NOMO-1 treated with DMSO at 0.1 percent for 48 hours (cell line): Measurements from ENCODE around the gene FSHR.

Experiments used
- DNase-seq: peaks from one replicate; lab custom pipeline; 2025; ENCODE audit not compliant: unreplicated experiment; lab: John Stamatoyannopoulos, UW

The FSHR gene, protein sequence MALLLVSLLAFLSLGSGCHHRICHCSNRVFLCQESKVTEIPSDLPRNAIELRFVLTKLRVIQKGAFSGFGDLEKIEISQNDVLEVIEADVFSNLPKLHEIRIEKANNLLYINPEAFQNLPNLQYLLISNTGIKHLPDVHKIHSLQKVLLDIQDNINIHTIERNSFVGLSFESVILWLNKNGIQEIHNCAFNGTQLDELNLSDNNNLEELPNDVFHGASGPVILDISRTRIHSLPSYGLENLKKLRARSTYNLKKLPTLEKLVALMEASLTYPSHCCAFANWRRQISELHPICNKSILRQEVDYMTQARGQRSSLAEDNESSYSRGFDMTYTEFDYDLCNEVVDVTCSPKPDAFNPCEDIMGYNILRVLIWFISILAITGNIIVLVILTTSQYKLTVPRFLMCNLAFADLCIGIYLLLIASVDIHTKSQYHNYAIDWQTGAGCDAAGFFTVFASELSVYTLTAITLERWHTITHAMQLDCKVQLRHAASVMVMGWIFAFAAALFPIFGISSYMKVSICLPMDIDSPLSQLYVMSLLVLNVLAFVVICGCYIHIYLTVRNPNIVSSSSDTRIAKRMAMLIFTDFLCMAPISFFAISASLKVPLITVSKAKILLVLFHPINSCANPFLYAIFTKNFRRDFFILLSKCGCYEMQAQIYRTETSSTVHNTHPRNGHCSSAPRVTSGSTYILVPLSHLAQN

DNA sequence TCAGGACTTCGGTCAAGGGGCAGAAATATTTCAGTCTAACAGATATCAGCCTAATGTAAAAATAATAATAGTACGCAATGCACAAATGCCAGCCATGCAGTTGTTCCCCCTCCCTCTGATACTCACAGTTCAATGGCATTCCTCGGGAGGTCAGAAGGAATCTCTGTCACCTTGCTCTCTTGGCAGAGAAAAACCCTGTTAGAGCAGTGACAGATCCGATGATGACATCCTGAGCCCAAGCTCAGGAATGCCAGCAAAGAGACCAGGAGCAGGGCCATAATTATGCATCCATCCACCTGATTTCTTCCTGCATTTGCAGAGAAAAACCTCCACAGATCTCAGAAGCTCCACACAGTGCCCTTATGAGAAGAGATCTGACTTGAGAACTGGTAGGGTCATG lies at the start of gene FSHR:
FSHR (minus strand) TSS at position 376 of the 400 bp plus-strand sequence; CDS start at position 278, 98 bp downstream.
- DNase-seq: no peak

DNA sequence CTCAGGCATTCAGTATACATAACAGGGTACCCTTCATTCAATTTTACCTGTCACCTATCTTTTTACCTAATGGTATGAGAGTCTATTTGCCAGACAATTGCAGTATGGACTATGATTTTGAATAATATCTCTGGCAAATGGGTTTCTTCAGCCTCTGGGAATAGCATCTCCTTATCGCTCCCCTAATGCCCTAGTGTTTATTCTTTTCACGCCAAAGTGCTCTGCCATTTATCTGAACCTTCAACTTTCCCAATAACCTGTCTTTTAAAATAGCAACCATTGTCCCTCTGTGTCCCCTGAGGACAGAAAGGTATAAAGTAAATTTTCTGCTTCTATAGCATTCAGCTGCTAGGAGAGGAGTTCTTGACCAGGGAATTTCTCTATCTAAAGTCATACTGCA lies 45.0 kb upstream of the FSHR start:
- no peak for DNase-seq

GRCh38 chr2:49194701-49195100 lies 40.4 kb upstream of the FSHR start:
- DNase-seq: no peak

- DNase-seq: no peak
Observed at GRCh38 chr2:49192036-49192435, 37.7 kb upstream of the FSHR start.

DNA sequence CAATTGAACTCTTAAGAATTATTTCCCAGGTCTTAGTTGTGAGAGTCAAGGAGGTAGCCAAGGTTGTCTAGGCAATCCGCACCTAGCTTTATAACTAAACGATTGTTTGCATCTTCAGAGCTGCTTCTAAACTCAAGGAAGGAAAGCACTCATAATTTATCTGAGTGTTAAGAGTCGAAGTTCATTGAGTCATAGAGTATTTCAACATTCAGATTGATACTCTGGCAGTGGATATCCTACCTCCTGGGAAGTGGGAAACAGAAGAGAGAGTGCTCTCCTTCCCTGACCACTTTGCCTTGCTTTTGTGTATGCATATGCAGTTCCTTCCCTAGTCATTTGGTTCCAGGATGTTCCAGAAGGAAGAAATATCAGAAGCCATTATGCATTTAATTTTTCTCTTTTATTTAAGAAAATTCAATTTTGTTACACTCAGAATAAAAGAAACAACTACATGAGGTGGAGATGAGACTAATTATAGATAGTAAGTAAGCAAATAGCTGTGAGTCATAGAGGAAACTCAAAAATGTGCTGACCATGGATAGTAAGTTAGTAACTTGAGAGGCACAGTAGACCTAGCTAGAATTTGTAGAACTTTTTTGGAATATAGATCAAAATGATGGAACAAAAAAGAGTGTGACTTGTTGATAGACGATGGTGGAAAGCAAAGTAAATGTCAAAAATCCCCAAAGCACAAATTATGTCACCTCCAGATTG lies 35.4 kb upstream of the FSHR start:
- no peak for DNase-seq

DNA sequence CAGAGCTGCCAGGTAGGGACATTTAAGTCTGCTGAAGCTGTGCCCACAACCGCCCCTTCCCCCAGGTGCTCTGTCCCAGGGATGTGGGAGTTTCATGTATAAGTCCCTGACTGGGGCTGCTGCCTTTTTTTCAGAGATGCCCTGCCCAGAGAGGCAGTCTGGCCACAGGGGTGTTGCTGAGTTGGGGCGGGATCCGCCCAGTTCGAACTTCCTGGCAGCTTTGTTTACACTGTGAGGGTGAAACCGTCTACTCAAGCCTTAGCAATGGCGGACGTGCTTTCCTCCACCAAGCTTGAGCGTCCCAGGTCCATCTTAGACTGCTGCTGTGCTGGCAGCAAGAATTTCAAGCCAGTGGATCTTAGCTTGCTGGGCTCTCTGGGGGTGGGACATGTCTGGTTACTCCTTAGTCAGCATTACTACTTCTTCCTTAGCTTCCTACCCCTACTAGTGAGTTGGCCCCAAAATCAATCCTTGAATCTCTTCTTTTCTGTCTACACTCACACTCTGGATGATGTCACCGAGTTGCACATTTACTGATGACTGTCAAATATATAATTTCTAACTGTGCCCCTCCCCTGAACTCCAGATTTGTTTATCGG lies 31.8 kb upstream of the FSHR start:
- DNase-seq: no peak

DNA sequence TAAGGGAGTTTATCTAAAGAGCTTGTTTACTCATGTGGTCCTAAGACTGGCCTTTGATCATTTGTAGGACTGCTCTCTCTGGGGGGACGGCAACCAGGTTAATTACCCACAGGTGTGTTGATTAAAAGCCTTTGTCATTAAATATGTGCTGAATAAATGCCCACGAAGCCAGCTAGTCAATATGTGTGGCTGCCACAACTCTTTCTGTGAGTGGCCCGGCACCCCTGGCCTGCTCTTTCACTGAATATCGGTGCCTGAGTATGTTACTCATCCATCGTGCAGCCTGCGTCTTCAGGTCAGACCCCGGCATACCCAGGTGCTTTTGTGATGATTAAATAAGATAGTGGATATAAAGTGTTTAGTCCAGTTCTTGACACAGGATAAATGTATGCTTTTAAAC lies 24.3 kb upstream of the FSHR start:
- no peak for DNase-seq

- DNase-seq: no peak
Observed at GRCh38 chr2:49177194-49177593, 22.9 kb upstream of the FSHR start.

DNA sequence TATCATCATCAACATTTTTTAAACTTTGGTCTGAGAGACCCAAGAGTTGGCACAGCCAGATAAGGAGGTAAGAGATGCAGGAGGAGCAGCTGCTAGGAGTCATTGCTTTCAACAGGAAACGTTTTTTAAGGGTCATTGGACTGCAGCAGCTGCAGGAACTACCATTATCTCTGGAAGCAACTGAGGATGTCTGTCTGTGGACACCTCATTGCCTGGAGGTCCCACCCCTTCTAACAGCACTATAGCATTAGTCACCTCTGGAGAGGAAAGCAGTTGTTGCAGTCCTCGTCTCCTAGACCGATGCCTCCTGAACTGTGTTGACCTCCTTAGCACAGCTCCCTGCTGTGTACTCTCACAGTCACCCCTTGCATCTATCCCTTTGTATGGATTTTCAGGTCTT lies 21.5 kb upstream of the FSHR start:
- no peak for DNase-seq

DNA sequence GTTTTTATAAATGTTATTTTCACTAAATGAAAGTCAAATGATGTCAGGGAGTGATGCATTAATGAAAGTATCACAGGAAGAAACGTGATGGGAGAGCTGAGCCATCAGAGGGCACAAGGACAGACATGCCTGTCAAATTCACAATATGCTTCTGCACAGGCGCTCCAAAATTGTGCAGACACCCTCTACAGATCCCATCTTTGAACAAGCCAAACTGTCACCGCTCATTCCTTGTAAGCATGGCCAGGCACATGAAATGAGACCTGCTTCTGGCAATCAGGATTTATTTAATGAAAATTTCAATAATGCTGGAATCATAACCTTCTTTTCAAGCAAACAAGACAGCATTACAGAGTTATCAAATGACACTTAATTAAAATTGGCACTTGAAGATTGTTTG lies 20.4 kb upstream of the FSHR start:
- DNase-seq: no peak

GRCh38 chr2:49167131-49167530 lies 12.8 kb upstream of the FSHR start:
- DNase-seq: no peak

- no peak for DNase-seq
Observed at GRCh38 chr2:49165662-49166061, 11.3 kb upstream of the FSHR start.

DNA sequence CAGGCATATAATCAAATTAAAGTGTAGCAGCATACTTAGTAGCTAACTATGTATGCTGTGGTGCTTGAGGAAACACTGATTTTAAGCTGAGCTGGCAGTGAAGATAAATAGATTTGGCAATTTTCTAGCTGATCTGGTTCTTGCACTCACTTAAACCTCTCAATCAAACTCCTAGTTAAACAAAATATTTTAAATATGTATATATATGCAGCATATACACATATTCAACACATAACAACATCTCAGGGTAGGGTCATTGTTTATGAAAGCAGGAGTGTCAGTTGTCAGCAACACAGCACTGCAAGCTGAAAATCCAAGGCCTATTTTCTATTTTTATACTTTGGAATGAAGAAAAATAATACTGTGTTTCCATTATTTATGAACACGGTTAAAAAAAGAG lies 10.4 kb upstream of the FSHR start:
- DNase-seq: no peak

DNA sequence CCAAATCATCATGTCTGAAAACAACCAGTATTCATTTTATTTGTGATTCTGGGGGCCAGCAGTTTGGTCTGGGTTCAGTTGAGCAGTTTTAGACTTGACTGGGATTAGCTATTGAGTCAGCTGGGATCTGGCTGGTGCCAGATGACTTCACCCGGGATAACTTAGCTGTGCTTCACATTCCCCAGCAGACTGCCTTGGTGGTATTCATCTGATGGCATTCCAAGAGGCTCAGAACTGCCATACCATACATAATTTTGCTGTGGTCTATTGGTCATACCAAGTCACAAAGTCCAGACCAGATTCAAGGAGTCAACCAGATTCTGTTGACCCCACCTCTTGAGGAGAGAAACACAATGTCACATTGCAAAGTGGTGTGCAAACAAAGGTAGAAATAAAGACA lies 7.8 kb upstream of the FSHR start:
- no peak for DNase-seq

GRCh38 chr2:49154891-49155290 lies 576 bp upstream of the FSHR start:
- DNase-seq: no peak

- DNase-seq: no peak
Observed at GRCh38 chr2:49153252-49153651, 1.1 kb downstream of the FSHR start.

DNA sequence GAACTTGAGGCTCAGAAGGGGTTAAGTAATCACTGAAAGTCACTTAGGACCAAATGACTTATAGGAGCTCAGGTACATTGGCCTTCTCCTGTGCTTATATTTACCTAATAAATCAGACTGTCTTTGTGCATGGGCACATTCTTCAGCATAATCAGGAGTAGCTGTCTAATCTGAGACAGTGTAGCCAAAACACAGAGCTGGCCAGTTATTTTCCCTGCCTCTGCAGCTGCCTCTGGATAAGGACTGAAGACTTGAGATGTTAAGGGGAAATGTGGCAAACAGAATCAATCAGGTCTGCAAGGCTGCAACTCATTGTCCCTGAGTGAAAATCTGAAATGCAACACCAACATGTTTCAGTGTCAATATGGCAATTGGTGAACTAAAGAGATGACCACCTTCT lies 1.5 kb downstream of the FSHR start:
- DNase-seq: no peak

- no peak for DNase-seq
Observed at GRCh38 chr2:49146401-49146800, 7.9 kb downstream of the FSHR start.

DNA sequence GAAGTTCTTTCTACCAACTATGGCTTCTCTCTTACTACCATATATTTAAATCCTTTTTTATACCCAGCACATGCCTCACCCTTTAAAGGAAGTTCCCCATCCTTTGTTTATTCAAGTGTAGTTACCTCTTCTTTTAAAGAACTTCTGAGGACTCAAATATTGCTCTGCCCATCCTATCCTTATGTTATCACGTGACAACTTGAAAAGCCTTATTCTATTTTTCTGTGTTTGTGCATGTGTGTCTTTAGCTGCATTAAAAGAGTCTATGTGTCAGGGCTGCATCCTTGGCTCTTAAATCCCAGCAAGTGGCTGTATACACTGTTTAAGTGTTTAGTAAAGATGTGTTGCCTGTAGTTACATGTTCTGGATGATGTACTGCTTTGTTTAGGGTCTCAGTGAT lies 22.5 kb downstream of the FSHR start:
- no peak for DNase-seq

DNA sequence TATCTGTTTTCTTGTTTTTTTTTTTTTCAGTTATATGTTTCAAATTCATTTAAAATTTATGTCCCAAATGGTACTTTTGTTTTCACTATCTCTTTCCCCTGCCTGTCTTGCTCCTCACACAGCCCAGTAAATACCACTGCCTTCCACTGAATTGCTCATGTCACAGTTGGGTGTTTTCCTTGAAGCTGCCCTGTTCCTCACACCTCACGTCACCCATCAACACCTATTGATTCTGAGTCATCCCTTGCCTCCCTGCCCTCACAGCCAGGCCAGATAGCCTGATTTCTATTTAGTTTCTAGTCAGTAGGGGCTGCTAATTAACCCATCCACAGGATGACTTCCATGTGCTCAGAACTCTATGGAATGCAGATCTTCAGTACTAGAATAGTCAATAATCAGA lies 25.3 kb downstream of the FSHR start:
- DNase-seq: no peak

DNA sequence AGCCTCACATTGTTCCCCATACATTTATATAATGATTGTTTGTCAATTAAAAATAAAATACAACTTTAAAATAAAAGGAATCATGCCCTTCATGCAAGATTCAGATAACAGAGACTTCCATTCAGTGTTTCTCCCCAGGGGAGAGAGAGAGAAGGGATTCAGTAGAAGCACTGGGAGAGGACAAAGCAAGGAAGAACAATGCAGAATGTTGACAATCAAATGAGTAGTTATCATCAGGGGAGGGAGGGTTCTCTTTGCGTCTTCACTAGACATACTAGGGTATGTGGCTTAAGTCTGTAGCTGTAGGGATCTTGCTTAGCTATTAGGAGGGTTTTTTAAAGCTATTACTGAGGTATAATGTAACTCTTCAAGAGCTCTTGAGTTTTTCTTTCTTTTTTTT lies 30.7 kb downstream of the FSHR start:
- no peak for DNase-seq

DNA sequence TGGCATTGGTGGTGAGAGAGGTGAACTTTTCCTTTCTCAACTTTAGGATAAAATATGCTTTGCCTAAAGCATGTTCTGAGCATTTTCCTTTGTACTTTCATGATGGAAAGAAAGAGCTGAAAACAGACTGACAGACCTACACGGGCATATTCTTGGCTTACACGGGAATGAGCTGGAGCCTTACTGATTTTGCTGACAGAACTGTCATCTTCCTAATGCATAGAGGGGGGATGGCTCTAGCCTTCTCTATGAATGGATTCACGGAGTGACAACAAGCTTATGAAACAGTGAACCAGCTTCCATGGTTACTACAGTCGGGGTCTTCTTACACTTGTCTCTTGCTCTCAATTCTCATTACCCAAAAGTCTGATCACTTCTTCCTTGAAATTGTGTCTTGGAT lies 32.2 kb downstream of the FSHR start:
- DNase-seq: no peak
